Measurements from ENCODE around the gene TLL1.

TLL1 gene

DNA sequence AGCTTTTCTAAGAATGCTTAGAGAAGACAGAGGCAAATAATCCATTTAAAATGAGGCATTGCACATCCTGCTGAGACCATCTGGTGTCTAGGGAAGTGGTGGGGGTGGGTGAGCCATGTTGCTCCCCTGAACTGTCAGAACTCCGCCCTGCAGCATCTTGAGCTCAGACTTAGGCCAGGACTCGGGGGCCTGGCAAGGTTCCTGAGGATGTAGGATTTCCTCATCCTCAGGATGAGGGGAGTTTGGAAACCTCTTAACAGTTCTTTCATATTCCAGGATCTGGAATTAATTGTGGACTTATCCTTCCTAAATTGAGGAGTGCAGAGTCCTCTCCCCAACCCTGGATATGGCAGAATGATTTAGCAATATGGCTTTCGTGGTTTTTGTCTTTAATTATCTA, 6.6 kb downstream of the TLL1 start:
- DNase-seq: no peak

DNA sequence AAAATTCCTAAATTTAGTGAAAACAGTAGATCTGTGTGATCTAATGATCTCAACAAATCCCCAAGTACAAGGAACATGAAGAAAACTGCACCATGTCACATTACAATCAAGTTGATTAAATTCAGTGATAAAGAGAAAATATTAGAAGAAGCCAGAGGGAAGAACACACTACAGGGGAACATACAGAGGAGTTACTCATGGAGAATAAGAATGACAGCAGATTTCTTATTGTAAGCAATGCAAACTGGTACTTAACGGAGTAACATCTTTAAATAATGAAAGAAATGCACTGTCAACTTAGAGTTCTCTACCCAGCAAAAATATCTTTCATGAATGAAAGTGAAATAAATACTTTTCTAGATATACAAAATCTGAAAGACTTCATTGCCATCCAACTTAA, 21.1 kb downstream of the TLL1 start:
- no peak for DNase-seq

DNA sequence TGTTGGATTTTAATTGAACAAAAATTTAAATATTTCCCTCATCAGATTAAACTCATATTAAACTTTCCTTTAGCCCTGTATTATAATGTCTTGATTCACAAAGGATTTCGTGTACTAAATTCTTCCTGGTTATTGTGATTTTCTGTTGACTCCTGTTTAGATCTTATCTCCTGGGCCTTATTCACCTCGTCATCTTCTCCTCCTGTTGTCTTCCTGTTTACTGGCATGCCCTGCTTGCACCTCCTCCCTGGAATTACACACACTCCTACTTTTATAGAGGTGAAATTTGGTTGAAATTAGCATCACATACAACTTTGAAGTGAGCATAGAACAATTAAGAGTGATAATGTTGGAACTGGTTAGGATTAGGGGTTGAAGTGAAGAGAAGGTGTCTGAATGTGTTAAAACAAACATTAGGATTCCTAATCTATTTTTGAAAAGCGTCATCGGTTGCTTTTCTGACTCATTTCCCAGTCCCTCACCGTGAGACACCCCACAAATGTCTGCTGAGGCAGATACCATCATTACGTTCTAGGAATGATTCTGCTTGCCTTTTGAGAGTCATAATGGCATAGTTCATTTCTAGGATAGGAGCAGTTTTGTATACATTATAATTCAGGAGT, 32.5 kb downstream of the TLL1 start:
- no peak for DNase-seq

DNA sequence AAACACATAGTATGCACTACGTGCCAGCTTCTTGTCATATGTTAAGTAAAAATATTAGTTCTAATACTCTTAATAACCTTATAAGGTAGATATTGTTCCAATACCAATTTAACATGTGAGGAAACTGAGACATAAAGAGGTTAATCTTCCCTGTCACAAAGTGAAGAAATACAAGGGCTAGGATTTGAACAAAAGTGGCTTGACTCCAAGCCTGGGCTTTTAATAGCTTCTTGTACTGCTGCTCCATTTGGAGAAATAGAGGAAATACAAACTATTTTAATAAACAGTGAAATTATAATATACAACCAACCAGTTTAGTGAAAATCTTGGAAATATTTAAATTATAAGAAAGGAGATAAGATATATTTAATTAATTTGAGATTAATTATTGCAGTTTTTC, 33.2 kb downstream of the TLL1 start:
- no peak for DNase-seq

DNA sequence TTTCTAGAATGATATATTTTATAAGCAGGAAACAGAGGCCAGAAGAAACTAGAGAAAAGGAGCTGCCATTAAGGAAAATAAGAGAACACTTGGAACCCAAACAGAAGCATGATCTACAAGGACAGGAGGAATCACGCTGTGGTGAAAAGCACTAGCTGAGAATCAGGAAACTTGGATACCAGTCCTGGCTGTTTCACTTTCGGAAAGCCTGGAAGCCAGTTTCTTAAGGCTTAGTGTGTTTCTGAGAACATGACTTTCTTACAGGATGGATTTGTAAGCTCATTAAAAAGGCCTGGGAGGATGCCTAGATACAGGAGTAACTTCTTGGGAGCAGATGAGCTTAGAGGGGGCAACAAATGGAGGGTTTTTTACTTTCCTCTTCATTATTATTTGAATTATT, 36.9 kb downstream of the TLL1 start:
- DNase-seq: no peak

DNA sequence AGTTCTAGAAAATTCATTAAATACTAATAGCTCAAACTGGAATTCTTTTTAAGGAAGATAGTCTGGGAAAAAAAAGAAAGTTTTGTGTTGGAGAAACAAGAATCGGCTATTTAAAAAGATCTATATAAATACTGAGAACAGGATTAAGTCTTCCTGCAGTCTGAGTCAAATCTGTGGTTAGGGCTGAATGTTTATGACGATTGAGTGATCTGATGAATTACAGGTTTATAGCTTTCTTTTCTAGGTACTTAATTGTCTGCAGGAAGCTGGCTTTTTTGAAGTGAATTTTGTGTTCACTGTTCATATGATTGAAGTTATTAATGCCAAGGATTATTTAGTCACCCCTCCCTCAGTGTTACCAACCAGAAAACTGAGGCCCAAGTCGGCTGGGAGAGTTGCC, 42.2 kb downstream of the TLL1 start:
- no peak for DNase-seq

DNA sequence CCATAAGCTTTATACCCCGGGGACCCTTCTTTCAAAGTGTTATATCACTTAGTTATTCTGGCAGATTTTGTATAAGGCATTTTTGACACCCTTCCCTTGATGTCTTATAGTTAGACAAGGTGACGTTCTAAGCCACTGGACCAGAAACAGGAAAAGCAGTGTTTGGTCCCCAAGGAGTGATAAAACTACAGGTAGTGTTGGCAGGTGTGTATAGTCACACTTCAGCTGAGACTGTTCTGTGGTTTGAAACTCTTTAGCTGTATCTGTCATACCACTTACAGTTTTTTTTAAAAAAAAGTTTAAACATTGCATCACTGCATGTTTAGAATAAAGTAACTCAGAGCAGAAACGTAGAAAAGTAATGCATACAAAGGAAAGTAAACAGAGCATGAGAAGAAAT, 48.5 kb downstream of the TLL1 start:
- DNase-seq: no peak

DNA sequence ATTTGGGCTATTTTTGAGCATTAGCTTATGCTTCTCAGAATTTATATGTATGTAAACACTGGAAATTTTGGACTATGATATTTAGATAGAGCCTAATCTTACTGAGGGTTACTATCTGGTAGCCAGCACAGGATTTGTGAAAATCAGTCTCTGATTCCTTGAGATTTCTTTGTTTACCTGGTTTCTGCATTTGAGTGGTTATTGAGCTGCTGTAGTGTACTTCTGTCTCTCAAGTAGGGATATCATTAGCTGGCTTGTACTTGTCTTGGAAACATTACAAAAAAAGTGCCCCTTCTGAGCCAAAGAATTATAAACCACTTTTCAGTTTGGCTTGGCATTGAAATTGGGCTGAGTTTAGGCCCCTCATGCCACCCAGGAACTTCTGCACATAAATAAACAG, 49.7 kb downstream of the TLL1 start:
- DNase-seq: no peak

DNA sequence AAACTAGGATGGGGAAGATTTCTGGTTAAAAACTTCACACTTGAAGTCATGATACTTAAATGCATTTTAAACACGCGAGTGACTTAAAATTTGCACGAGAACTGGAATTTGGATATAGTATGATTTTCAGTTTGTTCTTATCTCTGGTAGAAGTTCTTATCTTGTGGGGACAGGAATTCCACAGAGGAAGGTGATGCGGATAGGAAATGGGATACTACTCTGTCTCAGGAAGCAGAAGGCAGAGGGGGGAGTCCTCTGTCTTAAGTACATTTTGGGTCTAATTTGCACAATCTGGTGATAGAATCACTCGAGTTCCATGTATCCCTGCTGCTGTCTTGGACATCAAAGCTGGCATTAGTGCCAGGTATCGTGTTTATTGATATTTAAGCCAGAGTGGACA, 53.3 kb downstream of the TLL1 start:
- no peak for DNase-seq

DNA sequence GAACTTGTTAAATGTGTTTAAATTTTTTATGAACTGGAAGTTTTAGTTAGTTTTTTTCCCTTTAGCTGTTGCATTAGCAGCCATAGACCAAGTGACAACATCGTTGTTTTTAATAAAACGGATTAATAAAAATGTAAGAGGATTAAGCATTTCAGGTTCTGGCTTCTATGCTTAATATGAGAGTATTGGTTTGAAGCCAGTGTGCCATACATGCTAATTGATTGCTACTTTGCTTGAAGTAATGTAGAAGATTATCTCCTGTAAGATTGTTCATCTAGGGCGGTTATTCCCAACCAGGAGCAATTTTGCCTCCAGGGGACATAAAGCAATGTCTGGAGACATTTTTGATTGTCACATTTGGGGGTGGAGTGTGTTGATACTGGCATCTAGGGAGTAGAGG, 54.3 kb downstream of the TLL1 start:
- DNase-seq: no peak

DNA sequence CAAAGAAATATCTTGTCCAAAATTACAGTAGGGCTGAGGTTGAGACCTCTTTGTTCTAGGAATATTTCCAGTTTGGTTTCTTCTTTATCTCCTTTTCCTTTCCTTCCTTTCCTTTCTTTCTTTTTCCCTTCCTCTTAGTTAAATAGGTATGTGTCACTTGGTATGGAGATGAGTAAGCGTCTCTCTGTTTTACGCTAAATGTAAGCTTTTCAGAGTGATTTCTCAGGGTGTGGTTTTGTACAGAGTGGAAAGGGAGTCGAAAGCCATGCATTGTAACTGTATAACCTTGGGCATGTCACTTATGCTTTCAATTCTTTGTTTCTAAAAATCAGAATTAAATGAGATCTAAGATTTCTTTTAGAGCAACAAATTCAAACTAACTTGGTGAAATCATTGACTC, 54.8 kb downstream of the TLL1 start:
- DNase-seq: no peak

DNA sequence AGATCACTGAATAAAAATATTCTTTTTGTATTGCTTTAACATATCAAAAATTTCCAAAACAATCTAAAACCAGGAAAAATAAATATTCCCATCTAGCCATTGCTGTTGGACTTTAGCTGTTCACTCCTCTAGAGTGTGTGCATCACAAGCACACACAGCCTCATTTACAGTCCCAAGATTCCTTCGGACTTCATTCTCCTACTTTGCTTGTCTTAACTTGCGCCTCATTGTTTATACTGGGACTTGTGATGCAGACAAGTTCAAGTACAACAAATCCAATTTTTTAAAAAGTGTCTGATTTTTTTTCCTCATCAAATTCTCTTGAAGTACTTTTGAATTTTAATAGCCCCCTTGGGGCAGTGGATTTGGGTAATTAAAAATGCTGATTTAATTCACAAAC, 55.6 kb downstream of the TLL1 start:
- DNase-seq: no peak

DNA sequence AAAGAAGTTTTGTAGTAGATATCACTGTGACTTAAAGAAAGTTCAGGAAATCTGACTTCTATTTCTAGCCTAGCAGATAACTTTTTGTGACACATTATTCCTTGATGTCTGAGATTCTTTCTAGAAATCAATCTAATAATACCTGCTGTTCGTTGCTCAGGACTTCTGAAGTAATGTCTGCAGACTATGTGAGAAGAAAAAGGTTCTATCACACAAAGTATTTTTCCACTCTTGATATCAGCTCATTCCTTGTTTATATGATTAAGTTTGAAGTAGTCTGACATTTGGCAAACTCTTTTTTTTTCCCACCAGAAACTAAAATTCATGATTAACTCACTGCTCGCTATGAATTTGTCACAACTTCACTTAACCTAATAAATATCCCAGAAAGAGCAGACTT, 56.6 kb downstream of the TLL1 start:
- no peak for DNase-seq

DNA sequence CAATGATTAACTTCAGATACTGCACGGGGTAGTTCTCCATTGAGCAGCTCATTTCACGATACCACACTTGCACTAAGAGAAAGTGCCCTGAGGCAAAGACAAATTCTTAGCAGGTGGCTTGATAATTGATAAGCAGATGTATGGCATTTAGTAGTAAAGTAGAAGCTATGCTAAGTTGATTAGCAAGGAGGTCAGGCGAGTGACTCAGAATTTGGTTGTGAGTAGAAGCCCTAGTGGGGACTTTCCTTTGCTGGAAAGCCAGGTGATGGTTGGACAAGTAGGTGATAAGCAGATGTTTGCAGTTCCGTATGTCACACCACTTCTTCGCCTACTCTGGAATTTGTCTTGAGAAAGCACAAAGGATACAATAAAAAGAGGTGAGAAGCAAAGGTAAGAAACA, 58.7 kb downstream of the TLL1 start:
- DNase-seq: no peak

DNA sequence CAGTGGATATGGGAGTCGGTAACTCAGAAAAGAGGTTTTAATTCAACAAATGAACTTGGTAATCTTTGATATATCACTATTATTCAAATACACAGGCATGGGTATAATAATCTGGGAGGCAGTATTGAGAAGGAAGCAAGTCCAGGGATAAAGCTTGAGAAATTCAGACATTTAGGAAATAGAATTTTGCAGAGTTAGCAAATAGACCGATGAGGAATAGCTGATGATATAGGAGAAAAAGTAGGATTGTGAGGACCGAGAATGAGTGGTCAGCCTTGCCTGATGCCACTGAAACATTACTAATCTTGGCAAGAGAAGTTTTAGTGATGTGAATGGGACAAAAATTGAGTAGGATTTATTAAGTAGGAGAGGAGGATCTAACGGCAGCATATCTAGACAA, 71.9 kb downstream of the TLL1 start:
- no peak for DNase-seq

DNA sequence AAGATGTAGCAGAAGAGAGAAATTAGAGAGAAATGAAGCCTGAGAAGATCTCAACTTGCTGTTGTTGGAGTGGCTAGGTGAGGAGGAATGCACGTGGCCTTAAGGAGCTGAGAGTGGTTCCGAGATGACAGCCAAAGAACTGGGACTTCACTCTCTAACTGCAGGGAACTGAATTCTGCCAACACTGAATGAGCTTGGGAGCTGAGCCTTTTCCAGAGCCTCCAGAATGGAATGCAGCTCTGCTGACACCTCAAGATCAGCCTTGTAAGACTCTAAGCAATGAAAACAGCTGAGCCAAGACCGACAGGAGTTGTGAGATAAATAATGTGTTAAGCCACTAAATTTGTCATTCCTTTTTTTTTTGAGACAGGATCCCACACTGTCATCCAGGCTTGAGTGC, 73.0 kb downstream of the TLL1 start:
- no peak for DNase-seq

DNA sequence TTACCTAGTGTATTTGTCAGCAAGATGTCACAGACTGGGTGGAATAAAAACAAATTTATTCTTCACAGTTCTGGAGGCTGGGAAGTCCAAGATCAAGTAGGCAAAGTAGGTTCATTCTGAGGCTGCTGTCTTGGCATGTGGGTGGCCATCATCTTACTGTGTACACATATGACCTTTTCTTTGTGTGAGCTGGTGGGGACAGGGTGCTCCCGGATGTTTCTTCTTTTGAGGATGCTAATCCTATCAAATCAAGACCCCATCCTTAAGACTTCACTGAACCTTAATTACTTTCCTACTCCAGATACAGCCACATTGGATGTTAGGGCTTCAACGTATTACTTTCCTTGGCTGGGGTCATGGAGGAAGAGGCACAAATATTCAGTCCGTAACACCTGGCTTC, 74.0 kb downstream of the TLL1 start:
- DNase-seq: no peak

DNA sequence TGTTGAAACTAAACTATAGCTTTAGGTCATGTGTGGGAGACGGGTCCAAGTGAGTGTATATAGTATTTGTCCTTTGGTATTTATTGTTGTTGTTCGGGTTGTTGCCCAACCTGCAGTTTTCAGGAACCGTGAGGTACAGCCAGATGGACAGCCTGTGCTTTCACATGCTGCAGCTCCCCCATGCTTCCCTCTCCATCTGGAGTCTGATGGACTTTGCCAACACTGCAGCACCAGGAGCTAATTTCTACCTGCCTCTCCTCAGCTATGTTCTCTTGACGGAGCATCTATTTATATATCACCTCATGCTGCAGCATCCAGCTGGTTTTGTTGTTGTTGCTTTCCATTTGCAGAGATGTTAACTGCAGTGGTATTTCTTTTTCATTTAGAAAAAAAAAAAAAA, 80.1 kb downstream of the TLL1 start:
- DNase-seq: peak in 1 of 56 donors; percentile 5

DNA sequence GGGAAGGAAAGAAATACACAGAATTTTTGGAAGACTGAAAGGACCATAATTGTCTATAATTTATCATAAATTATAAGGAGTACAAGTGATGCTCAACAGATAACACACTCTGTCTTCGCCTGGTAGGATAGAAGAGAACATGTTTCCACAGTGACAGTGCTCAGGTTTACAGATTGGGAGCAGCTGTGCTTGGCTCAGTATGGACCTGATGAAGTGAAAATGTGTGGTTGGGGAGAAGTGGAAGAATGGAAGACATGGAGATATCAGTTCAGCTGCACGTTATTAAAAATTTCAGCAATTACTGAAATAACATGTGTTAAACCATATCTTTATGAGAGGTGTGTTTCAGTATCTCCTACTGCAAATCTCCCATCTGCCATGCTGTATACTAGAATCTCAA, 90.6 kb downstream of the TLL1 start:
- no peak for DNase-seq

DNA sequence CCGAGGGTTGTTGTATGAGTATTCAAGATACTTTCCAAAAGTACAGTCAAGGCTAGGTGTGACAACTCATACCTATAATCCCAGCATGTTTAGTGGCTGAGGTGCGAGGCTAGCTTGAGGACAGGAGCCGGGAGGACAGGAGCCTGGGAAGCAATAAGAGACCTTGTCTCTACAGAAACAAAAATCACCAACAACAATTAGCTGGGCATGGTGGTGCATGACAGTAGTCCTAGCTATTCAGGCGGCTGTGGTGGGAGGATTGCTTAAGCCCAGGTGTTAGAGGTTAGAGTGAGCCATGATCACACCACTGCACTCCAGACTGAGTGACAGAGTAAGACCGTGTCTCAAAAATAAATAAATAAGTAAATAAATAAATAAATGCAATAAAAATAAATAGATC, 91.6 kb downstream of the TLL1 start:
- DNase-seq: no peak

DNA sequence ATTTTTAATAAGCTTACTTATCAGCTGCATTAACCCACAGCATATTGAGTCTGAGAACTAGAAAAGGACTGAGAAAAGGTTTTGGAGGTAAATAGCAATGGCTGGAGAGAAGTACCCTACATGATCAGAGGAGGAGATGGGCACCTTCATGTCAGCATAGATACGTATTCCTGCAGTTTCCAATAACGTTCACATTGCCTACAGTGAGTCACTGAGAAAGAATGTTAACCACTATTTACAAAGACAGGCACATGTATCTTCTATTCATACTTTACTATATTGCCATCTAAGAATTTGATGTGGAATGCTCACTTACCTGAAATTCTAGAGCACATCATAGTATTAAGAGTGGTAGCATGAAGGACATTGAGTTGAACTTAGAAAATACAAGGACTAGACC, 92.5 kb downstream of the TLL1 start:
- DNase-seq: no peak

DNA sequence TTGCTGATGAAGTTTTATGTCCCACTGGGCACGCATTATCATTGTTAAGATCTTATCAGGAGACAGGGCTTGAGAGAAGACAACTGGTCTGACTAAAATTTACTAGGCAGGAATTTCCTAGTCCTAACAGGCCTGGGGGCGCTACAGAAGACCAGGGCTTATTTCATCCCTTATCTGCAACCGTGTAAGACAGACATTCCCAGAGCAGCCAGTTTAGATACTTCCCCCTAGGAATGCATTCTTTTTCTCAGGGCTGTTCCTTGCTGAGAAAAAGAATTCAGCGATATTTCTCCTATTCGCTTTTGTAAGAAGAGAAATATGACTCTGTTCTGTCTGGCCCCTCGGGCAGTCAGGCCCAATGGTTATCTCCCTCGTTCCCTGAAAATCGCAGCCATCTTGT, 93.8 kb downstream of the TLL1 start:
- DNase-seq: no peak

DNA sequence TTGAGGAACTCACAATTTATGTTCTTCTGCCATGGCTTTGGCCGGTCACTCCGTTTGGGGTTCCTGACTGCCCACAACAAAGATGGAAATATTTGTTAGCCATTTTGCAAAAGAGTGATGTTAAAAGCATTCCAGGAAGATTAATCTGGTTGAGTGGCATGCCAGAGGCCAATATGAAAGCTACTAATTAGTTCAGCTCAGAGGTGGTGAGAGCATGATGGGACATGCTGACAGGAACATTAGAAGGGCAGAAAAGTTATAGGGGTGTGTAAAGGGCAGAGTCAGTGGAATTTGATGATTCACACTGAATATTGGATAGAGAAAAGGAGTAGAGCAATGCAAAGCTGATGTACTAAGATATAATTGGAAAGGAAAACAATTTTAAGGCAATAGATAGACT, 94.4 kb downstream of the TLL1 start:
- DNase-seq: no peak

DNA sequence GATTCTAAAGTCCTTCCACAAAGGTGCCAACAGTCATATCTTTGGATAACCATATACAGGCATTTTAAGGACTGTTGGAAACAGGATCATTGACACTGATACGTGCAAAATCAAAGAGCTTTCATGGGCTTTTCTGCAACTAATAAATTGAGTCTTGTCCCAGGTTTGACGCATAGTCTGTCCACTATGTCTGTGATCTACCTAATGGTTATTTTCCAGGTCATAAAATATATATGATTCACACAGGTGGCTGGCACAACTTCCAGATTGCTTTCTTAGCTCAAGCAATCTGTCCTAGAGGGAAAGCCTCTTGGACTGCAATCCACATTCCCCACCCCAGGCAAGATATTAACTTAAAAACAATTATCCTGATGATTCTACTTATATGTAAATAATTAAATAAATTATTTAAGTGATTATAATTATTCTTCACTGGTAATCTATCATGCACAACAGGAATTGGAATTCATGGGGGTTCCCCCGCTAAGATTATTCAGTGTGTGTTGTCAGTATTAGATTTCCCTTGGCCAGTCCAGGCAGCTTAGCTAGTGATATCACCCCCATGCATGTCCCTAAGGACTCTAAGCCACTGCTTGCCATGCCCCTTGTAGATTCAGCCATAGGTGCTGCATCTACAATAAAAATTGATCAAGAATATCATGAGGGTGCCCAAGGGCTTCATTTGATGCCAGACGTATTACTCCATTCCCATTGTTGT, 97.8 kb downstream of the TLL1 start:
- DNase-seq: no peak
